ENCODE data around the gene EVI5. TPM values are rescaled to one million over a fixed set of nuclear protein-coding genes. Genes with fewer than 3 reads are reported as not detected.
"Not testable (repeated sequence)": the region's sequence is repeated elsewhere in the genome, so short reads cannot be mapped to it uniquely, and the experiment has no call there.

The EVI5 gene
- total RNA-seq, 2 experiments from 2014 or later, result 13.6 to 13.8 TPM

DNA sequence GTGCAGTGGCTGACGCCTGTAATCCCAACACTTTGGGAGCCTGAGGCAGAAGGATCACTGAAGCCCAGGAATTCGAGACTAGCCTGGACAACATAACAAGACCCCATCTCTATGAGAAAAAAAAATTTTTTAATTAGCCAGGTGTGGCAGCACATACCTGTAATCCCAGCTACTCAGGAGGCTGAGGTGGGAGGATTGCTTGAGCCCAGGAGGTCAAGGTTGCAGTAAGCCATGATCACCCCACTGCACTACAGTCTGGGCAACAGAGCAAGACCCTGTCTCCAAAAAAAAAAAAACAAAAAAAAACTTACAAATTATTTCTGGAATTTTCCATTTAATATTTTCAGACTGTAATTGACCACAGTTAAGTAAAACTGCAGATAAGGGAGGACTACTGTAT lies 11.2 kb downstream of the EVI5 start:
- H3K36me3 Mint-ChIP-seq, H3K4me3 Mint-ChIP-seq, H3K4me1 Mint-ChIP-seq, DNase-seq, H3K9me3 Mint-ChIP-seq, H3K27ac Mint-ChIP-seq: not testable (repeated sequence)
- H3K27me3 Mint-ChIP-seq, result peaks cover 40% of the 10 kb centered on the region

GRCh38 chr1:92769856-92770255 lies 15.1 kb downstream of the EVI5 start:
- DNase-seq, result no peak
- no peaks in the 10 kb centered on the region for H3K4me1 Mint-ChIP-seq
- no peak overlapping the region for H3K27ac Mint-ChIP-seq
- H3K36me3 Mint-ChIP-seq, result peaks cover 1% of the 10 kb centered on the region
- peaks cover 9% of the 10 kb centered on the region for H3K9me3 Mint-ChIP-seq
- peaks cover 16% of the 10 kb centered on the region for H3K27me3 Mint-ChIP-seq
- H3K4me3 Mint-ChIP-seq, result no peak overlapping the region

DNA sequence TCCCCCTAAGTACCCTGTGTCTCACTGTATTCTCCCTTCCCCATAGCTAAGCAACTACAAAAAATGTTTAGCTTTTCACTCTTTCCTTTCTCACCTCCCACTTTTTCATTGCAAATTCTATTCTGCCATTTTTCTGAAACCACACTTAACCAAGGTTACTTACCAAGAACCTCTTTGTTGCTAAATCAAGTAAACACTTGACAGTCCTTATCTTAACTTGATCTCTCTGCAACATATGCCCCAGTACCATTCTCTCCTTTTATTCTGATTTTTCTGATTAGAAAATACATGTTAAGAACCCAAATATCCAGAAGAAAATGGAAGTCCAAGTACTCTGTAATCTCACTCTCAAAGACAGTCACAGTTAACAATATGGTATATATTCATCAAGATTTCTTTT lies 16.0 kb downstream of the EVI5 start:
- no peaks in the 10 kb centered on the region for H3K4me1 Mint-ChIP-seq
- peaks cover 11% of the 10 kb centered on the region for H3K27me3 Mint-ChIP-seq
- no peak overlapping the region for H3K27ac Mint-ChIP-seq
- H3K9me3 Mint-ChIP-seq, result peaks cover 9% of the 10 kb centered on the region
- H3K4me3 Mint-ChIP-seq, result no peak overlapping the region
- peaks cover 1% of the 10 kb centered on the region for H3K36me3 Mint-ChIP-seq
- no peak for DNase-seq

GRCh38 chr1:92768296-92768695 lies 16.6 kb downstream of the EVI5 start:
- Mint-ChIP-seq H3K27me3 (peaks cover 11% of the 10 kb centered on the region), H3K36me3 (peaks cover 1% of the 10 kb centered on the region), H3K9me3 (peaks cover 9% of the 10 kb centered on the region), H3K27ac (no peak overlapping the region), H3K4me1 (no peaks in the 10 kb centered on the region), H3K4me3 (no peak overlapping the region)
- DNase-seq, result no peak

DNA sequence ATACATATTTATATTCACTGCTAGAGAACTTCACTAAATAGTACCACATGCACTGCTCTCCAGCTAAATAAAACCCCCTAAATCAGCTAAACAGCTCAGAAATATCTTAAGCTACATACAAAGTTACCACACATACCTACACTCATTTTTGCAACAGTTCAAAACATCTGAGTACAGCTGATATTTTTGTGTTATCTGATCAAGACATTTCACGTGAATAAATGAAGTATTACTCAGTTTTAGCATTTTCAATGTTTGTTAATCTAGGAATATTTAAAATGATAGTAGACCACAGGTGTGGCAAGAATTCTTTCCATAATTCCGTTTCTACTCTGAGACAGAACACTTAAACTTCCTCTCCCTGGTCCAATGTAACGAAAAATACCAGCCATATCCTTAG lies 20.8 kb downstream of the EVI5 start:
- no peak for DNase-seq
- Mint-ChIP-seq H3K27me3 (peaks cover 6% of the 10 kb centered on the region), H3K36me3 (no peaks in the 10 kb centered on the region), H3K4me3 (no peak overlapping the region), H3K4me1 (no peaks in the 10 kb centered on the region), H3K9me3 (peaks cover 7% of the 10 kb centered on the region), H3K27ac (no peak overlapping the region)

GRCh38 chr1:92762355-92762754 lies 22.6 kb downstream of the EVI5 start:
- no peaks in the 10 kb centered on the region for H3K36me3 Mint-ChIP-seq
- H3K9me3 Mint-ChIP-seq, result no peaks in the 10 kb centered on the region
- no peaks in the 10 kb centered on the region for H3K4me1 Mint-ChIP-seq
- H3K4me3 Mint-ChIP-seq, result no peak overlapping the region
- no peak for DNase-seq
- H3K27ac Mint-ChIP-seq, result no peak overlapping the region
- H3K27me3 Mint-ChIP-seq, result peaks cover 10% of the 10 kb centered on the region

- no peak for DNase-seq
- H3K27ac Mint-ChIP-seq, result no peak overlapping the region
- no peaks in the 10 kb centered on the region for H3K36me3 Mint-ChIP-seq
- H3K27me3 Mint-ChIP-seq, result peaks cover 10% of the 10 kb centered on the region
- no peak overlapping the region for H3K4me3 Mint-ChIP-seq
- no peaks in the 10 kb centered on the region for H3K4me1 Mint-ChIP-seq
- H3K9me3 Mint-ChIP-seq, result no peaks in the 10 kb centered on the region
Observed at GRCh38 chr1:92759361-92759760, 25.5 kb downstream of the EVI5 start.

DNA sequence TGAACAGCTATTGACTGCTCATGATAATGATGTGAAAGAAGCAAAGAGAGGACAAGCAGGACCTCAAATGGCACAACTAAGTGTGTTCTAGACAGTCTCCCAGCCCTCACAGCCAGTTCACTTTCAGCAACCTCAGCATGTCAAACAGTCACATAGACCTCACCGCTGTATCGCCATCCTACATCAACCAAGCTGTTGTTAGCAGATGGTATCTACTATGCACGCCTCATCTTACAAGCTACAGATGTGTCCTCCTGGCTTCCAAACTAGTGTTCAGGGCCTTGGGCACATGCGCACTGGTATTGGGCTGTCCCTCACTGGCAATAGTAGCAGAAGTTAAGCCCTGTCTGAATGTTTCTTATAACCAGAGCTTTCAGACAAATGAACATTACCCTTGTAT lies 28.4 kb downstream of the EVI5 start:
- Mint-ChIP-seq H3K4me3 (no peak overlapping the region), H3K9me3 (no peaks in the 10 kb centered on the region), H3K4me1 (no peaks in the 10 kb centered on the region), H3K36me3 (no peaks in the 10 kb centered on the region), H3K27me3 (peaks cover 10% of the 10 kb centered on the region), H3K27ac (no peak overlapping the region)
- no peak for DNase-seq

GRCh38 chr1:92755541-92756461 lies 29.1 kb downstream of the EVI5 start:
- Mint-ChIP-seq H3K9me3 (no peaks in the 10 kb centered on the region), H3K36me3 (no peaks in the 10 kb centered on the region)

GRCh38 chr1:92754719-92755050 lies 30.2 kb downstream of the EVI5 start:
- DNase-seq, result no peak
- Mint-ChIP-seq H3K4me3 (no peak overlapping the region), H3K9me3 (no peaks in the 10 kb centered on the region), H3K4me1 (no peaks in the 10 kb centered on the region), H3K27ac (no peak overlapping the region), H3K27me3 (peaks cover 6% of the 10 kb centered on the region), H3K36me3 (no peaks in the 10 kb centered on the region)

More at GRCh38 chr1:92755541-92756461, 29.1 kb downstream of the EVI5 start:
- Mint-ChIP-seq H3K27me3 (peaks cover 10% of the 10 kb centered on the region), H3K4me3 (no peak overlapping the region), H3K27ac (no peak overlapping the region), H3K4me1 (no peaks in the 10 kb centered on the region)
- DNase-seq, result no peak

- no peaks in the 10 kb centered on the region for H3K36me3 Mint-ChIP-seq
- no peak overlapping the region for H3K4me3 Mint-ChIP-seq
- no peak for DNase-seq
- H3K27ac Mint-ChIP-seq, result no peak overlapping the region
- H3K4me1 Mint-ChIP-seq, result no peaks in the 10 kb centered on the region
- no peaks in the 10 kb centered on the region for H3K9me3 Mint-ChIP-seq
- H3K27me3 Mint-ChIP-seq, result peaks cover 7% of the 10 kb centered on the region
Observed at GRCh38 chr1:92754000-92754718, 30.7 kb downstream of the EVI5 start.

DNA sequence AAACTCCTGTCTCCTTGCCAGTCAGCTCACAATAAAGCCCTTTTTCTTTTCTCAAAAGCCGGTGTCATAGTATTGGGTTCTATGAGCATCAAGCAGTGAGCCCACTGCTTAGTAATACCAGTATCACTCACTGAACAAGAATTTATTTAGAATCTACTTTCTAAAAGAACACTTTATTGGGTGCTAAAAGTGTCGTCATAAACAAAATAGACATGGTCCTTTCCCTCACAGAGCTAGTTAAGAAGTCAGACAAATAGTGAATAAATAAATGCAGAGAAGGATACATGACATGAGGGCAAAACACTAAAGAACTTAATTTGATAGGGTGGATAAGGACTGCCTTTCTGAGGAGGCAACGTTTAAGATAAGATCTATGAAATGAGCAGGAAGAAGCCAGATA lies 32.2 kb downstream of the EVI5 start:
- no peak overlapping the region for H3K4me3 Mint-ChIP-seq
- no peaks in the 10 kb centered on the region for H3K9me3 Mint-ChIP-seq
- DNase-seq, result no peak
- H3K36me3 Mint-ChIP-seq, result no peaks in the 10 kb centered on the region
- H3K4me1 Mint-ChIP-seq, result no peaks in the 10 kb centered on the region
- H3K27ac Mint-ChIP-seq, result no peak overlapping the region
- peaks cover 3% of the 10 kb centered on the region for H3K27me3 Mint-ChIP-seq

GRCh38 chr1:92749024-92749634 lies 35.8 kb downstream of the EVI5 start:
- Mint-ChIP-seq H3K27ac (no peak overlapping the region), H3K27me3 (peaks cover 3% of the 10 kb centered on the region), H3K36me3 (no peaks in the 10 kb centered on the region), H3K9me3 (no peaks in the 10 kb centered on the region), H3K4me3 (no peak overlapping the region), H3K4me1 (no peaks in the 10 kb centered on the region)
- peak; percentile 10 for DNase-seq

DNA sequence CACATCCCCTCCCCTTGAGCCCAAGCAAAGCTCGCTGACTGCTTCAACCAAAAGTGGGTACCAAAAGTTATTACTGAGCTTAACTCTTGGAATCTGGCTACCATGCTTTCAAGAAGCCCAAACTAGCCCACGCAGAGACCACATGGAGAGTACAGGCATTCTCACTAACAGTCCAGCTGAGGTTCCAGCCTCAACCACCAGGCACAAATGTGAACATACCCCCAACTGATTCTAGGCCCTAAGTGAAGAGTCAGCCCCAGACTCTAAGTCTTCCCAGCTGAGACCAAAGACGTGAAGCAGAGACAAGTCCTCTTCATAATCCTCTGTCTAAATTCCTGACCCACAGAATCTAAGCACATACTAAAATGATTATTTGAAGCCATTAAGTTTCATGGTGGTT lies 36.8 kb downstream of the EVI5 start:
- H3K9me3 Mint-ChIP-seq, result no peaks in the 10 kb centered on the region
- no peaks in the 10 kb centered on the region for H3K36me3 Mint-ChIP-seq
- H3K27ac Mint-ChIP-seq, result no peak overlapping the region
- H3K4me3 Mint-ChIP-seq, result no peak overlapping the region
- DNase-seq, result no peak
- no peaks in the 10 kb centered on the region for H3K4me1 Mint-ChIP-seq
- peaks cover 3% of the 10 kb centered on the region for H3K27me3 Mint-ChIP-seq

- no peaks in the 10 kb centered on the region for H3K4me1 Mint-ChIP-seq
- no peak for DNase-seq
- no peak overlapping the region for H3K27ac Mint-ChIP-seq
- H3K27me3 Mint-ChIP-seq, result peaks cover 3% of the 10 kb centered on the region
- no peaks in the 10 kb centered on the region for H3K36me3 Mint-ChIP-seq
- no peak overlapping the region for H3K4me3 Mint-ChIP-seq
- no peaks in the 10 kb centered on the region for H3K9me3 Mint-ChIP-seq
Observed at GRCh38 chr1:92747735-92748134, 37.2 kb downstream of the EVI5 start.
